T-helper 9 cell (primary cell): ENCODE data around the gene TMEM63C.

ENCODE experiments used
- DNase-seq: peaks from one replicate; pipeline ENCODE4 v3.0.0-alpha.2; 2020

The TMEM63C gene

GRCh38 chr14:77198561-77198960, 17.0 kb downstream of the TMEM63C start:
- no peak for DNase-seq

- DNase-seq, result no peak
Measured at GRCh38 chr14:77199590-77199989, 18.0 kb downstream of the TMEM63C start.

GRCh38 chr14:77200406-77200985, 18.9 kb downstream of the TMEM63C start:
- no peak for DNase-seq

DNA sequence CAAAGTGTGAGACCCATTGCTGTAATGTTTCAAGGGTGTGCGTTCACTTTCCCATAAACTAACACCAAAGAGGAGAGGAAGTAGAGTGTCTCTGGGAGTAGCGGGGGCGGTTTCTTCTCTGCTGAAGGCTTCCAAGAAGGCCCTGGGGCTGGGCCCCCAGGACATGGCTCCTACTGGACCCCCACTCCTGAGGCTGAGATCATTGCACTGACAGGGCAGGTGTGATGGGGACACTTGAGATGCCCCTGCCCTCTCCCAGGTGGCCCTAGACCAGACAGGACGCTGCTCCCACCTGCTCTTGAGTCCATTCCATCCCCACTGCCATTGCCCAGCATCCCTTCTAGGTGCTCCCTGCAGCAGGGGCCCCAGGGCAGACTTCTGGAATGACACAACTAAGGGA, 20.1 kb downstream of the TMEM63C start:
- no peak for DNase-seq

- no peak for DNase-seq
Measured at GRCh38 chr14:77203611-77204458, 22.2 kb downstream of the TMEM63C start.

DNA sequence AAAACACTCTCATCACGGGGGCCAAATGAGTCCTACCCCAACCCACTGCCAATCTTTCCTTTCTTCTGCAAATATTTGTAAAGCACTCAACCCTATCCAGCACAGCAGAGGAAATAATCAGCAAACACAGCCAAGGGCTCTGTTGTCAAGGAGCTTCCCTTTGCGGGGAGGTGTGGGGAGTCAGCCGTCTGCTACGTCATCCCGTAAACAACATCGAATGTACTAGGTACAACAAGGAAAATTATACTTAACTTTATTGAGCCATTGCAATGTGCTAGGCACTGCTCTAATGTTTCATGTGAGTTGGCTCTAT, 22.8 kb downstream of the TMEM63C start:
- DNase-seq, result no peak

GRCh38 chr14:77204907-77205306, 23.3 kb downstream of the TMEM63C start:
- no peak for DNase-seq

DNA sequence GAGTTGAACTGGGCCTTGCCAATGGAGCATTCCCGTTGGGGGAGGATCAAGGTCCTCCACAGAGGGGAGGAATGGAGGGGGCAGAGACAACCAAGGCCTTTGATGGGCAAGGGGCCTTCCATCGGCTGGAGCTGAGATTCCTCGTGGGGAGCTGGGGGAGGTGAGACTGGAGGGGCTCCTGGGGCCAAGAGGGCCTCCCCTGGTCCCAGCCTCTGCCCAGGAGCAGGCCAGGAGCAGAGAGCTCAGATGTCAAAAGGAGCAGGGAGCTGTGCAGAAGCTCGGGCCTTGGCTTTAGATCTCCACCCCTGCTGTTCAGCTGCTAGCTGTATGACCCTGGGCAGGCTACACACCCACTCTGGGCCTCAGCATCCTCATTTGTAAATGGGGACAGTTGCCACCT, 24.0 kb downstream of the TMEM63C start:
- no peak for DNase-seq

DNA sequence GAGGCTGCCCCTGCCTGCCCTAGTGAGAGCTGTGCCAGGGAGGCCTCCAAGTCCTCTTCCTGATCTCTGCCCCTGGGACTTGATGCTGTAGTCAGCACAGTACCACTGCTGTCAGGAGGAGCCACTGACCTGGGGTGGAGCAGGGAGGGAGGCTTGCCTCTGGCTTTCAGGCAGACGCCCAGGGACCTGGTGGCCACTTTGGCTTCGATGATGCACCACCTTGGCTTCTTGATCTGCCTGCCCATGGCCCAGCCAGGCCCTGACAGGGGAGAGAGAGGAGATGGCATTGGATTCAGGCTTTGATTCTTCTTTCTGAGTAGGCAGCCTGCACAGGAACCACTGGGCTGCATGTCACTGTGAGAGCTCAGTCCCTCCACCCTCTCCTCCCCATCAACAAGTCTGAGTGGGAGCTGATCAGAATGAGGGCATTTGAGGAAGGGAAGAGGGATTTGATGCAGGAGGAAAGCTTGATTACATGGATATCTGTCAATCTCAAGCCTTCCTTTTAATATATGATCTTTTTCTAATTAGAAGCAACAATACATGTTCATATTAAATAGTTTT, 24.7 kb downstream of the TMEM63C start:
- DNase-seq, result no peak

DNA sequence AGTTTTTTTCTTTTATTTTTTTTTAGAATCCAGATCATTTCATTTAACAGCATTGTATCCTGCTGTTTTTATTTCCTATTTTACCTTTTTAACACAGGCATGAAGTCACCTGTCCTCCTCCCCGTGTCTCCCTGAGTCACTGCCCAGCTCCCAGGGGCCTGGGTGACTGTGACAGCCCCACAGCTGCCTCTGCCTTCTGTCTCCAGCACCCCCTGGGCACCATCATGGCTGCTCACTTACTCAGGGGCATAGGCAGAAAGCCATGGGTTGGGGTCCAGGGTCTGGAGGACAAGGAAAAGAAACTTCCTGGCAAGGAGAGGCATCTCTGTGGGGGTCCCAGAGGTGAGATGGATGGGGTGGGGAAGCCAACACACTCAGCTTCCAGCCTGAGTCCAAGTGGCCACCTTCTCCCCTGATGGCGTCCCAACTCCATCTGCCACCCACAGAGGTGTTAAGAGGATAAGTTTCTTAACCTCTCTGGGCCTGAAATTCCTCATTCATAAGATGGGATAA, 25.3 kb downstream of the TMEM63C start:
- DNase-seq, result no peak

GRCh38 chr14:77208291-77208978, 26.8 kb downstream of the TMEM63C start:
- DNase-seq, result peak; percentile 54

DNA sequence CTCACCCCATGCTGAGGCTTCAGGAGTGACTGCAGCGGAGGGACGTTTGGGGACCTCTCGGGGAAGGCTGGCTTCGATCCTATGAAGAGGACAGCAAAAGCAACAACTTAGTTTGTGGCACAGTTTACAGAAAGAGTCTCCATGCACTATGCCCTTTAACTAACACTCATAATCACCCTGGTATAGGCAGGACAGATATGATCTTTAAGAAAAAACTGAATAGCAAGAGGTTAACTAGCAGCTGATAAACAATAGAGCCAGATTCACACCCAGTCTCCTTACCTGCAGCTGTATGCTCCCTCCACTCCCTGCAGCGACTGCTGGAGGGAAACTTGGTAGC, 27.4 kb downstream of the TMEM63C start:
- DNase-seq, result no peak

- no peak for DNase-seq
Measured at GRCh38 chr14:77212097-77212870, 30.7 kb downstream of the TMEM63C start.

GRCh38 chr14:77212943-77213678, 31.5 kb downstream of the TMEM63C start:
- DNase-seq, result no peak

DNA sequence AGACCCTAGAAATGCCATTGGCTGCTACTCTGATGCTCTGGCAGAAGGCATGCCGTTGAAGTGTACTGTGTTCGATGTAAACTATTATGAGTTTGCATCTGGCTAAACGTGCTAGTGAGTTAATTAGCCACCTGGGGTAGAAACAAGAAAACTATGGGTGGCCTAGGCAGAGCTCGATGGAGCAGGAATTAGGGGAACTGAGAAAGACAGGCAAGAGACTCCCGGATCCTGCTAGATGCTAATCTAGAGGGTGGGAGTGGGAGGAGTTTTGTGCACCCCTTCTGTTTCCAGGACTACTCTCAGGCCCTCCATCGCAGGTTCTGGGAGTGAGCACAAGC, 32.0 kb downstream of the TMEM63C start:
- no peak for DNase-seq

GRCh38 chr14:77214216-77214615, 32.6 kb downstream of the TMEM63C start:
- no peak for DNase-seq

- DNase-seq, result no peak
Measured at GRCh38 chr14:77217551-77217950, 36.0 kb downstream of the TMEM63C start.

DNA sequence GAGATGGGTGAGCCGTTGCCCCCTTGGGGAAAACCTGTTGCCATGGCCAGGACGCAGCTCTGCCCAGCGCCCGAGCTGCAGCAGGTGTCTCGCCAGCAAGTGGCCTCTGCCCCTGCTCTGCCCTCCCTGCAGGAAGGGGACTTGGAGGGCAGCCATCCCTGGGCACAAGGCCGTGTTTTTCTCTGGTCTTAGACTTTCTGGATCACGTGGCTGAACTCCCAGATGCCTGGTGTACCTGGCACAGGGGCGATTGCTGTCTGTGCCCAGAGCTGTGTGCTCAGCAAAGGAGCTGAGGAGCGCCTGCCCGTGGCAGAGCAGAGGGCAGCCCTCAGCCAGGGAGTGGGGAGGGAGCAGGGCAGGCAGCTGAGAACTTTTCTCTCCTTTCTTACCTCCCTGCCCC, 38.0 kb downstream of the TMEM63C start:
- DNase-seq, result no peak

DNA sequence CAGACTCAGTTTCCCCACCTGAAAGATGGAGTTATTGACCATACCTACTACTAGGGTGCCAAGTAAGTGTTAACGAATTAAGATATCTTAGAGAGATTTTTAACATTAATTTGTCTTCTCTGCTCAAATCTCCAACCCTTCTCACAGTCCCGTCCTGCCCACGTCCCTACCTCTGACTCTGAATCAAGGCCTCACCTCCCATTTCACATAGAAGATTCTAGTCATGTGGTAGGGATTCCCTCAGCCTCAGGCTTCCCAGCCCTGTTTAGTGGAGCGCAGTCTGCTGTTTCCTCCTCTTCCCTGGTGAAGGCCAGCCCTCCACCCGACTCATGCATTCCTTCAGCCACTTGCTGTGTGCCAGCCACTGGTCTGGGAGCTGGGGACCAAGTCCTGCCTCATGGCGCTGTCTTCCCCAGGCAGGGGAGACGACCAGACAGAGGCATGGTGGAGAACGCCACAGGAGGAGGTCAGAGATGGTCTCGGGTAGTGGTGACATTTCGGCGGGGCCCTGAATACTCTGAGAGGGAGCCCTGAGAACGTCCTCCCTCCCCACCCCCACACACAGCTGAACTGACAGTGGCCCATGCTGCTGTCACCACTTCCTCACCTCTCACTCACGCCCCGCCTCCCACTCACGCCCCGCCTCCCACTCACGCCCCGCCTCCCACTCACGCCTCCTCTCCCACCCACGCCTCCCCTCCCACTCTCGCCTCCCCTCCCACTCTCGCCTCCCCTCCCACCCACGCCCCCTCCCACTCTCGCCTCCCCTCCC, 38.8 kb downstream of the TMEM63C start:
- no peak for DNase-seq

DNA sequence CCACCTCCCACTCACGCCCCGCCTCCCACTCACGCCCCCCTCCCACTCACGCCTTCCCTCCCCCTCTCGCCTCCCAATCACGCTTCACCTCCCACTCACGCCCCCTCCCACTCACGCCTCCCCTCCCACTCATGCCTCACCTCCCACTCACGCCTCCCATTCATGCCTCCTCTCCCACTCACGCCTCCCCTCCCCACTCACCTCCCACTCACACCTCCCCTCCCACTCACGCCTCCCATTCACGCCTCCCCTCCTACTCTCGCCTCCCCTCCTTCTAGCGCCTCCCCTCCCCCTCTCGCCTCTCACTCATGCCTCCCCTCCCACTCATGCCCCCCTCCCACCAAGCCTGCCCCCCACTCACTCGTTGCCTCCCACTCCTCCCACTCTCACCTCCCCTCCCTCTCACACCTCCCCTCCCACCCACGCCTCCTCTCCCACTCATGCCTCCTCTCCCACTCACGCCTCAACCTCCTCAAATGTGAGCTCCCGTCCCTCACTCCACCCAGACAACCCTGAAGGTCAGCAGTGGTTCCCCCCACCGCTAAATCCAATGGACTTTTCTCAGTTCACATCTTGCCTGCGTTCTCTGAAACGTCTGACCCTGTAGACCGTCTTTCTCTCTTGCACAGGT, 39.8 kb downstream of the TMEM63C start:
- no peak for DNase-seq
